Chondrocyte (in vitro differentiated cells): ENCODE measurements around the gene MNX1. TPM values are rescaled to one million over a fixed set of nuclear protein-coding genes. Genes with fewer than 3 reads are reported as not detected.
A peak's percentile ranks its signal among the peaks of the same experiment; 100 is the strongest.

Experiments
- DNase-seq: peaks from one replicate; pipeline ENCODE4 v3.0.0; 2021; ENCODE audit warnings: mixed read lengths, low spot score
- H3K27ac Mint-ChIP-seq: one replicate; pipeline ENCODE4 v1.8.0; 2021; ENCODE audit warnings: mild to moderate bottlenecking, moderate library complexity, mixed read lengths; ENCODE audit not compliant: unreplicated experiment
- H3K27me3 Mint-ChIP-seq: 2 replicates; pipeline ENCODE4 v1.8.0; 2021; ENCODE audit warnings: low read depth, mixed read lengths
- H3K36me3 Mint-ChIP-seq: 2 replicates; pipeline ENCODE4 v1.8.0; 2021; ENCODE audit warnings: low read depth, mixed read lengths
- H3K4me1 Mint-ChIP-seq: 2 replicates; pipeline ENCODE4 v1.8.0; 2021; ENCODE audit warnings: low read depth, mild to moderate bottlenecking, mixed read lengths
- H3K4me3 Mint-ChIP-seq: one replicate; pipeline ENCODE4 v1.8.0; 2021; ENCODE audit warnings: mild to moderate bottlenecking, moderate library complexity, mixed read lengths; ENCODE audit not compliant: unreplicated experiment
- H3K9me3 Mint-ChIP-seq: 2 replicates; pipeline ENCODE4 v1.8.0; 2021; ENCODE audit warnings: low read depth, mixed read lengths
- CTCF ChIP-seq: fragments of 200-600 bp; sonication (generic); IDR thresholded peaks from 2 replicates; pipeline ENCODE4 v1.5.0; 2021; ENCODE audit warnings: antibody characterized with exemption, mild to moderate bottlenecking, moderate library complexity
- total RNA-seq: library from RNA; stranded (reverse); gene quantifications from 3 replicates; pipeline ENCODE4 v1.2.1, GENCODE V29; 2021

The MNX1 gene
- total RNA-seq, 1 donor from 2014 or later: not detected

- DNase-seq: no peak
- peaks cover 4% of the 10 kb centered on the region for H3K36me3 Mint-ChIP-seq
- peaks cover 4% of the 10 kb centered on the region for H3K27me3 Mint-ChIP-seq
- H3K4me1 Mint-ChIP-seq: no peaks in the 10 kb centered on the region
- H3K4me3 Mint-ChIP-seq: no peak overlapping the region
- no peak overlapping the region for H3K27ac Mint-ChIP-seq
- TF ChIP-seq CTCF: no peak
- peaks cover 6% of the 10 kb centered on the region for H3K9me3 Mint-ChIP-seq
Observed at GRCh38 chr7:156984174-156984891, 26.1 kb downstream of the MNX1 start.

GRCh38 chr7:156979711-156980110, 30.8 kb downstream of the MNX1 start:
- H3K4me1 Mint-ChIP-seq: no peaks in the 10 kb centered on the region
- no peak for TF ChIP-seq CTCF
- peaks cover 6% of the 10 kb centered on the region for H3K36me3 Mint-ChIP-seq
- H3K27me3 Mint-ChIP-seq: no peaks in the 10 kb centered on the region
- H3K27ac Mint-ChIP-seq: no peak overlapping the region
- DNase-seq: no peak
- H3K4me3 Mint-ChIP-seq: no peak overlapping the region
- H3K9me3 Mint-ChIP-seq: peaks cover 12% of the 10 kb centered on the region

GRCh38 chr7:156979007-156979606, 31.4 kb downstream of the MNX1 start:
- no peak for TF ChIP-seq CTCF
- H3K27ac Mint-ChIP-seq: no peak overlapping the region

GRCh38 chr7:156975620-156976019, 34.8 kb downstream of the MNX1 start:
- Mint-ChIP-seq H3K36me3 (peaks cover 6% of the 10 kb centered on the region), H3K27ac (no peak overlapping the region), H3K27me3 (no peaks in the 10 kb centered on the region), H3K4me3 (no peak overlapping the region), H3K9me3 (peaks cover 12% of the 10 kb centered on the region), H3K4me1 (no peaks in the 10 kb centered on the region)
- no peak for DNase-seq
- no peak for TF ChIP-seq CTCF

More at GRCh38 chr7:156979007-156979606, 31.4 kb downstream of the MNX1 start:
- Mint-ChIP-seq H3K4me3 (no peak overlapping the region), H3K4me1 (no peaks in the 10 kb centered on the region), H3K36me3 (peaks cover 6% of the 10 kb centered on the region), H3K9me3 (peaks cover 12% of the 10 kb centered on the region), H3K27me3 (no peaks in the 10 kb centered on the region)
- DNase-seq: no peak

- Mint-ChIP-seq H3K9me3 (no peaks in the 10 kb centered on the region), H3K36me3 (peaks cover 7% of the 10 kb centered on the region), H3K4me3 (no peak overlapping the region), H3K4me1 (no peaks in the 10 kb centered on the region), H3K27me3 (no peaks in the 10 kb centered on the region), H3K27ac (peak overlapping the region; percentile 27)
- peak; percentile 83 for TF ChIP-seq CTCF
- no peak for DNase-seq
Observed at GRCh38 chr7:156969972-156970420, 40.5 kb downstream of the MNX1 start.
